ENCODE data around the gene INPP5F.

- TF ChIP-seq POLR2A (IDR thresholded peaks at IDR 0.05), result no peak
- peak; percentile 64 to 89 (median 86) for TF ChIP-seq CTCF (IDR thresholded peaks at IDR 0.05)
Observed at GRCh38 chr10:119750391-119751230, 24.8 kb downstream of the INPP5F start.
